K562 (cell line): Measurements from ENCODE around the gene GLT6D1. TPM values are rescaled to one million over a fixed set of nuclear protein-coding genes. Genes with fewer than 3 reads are reported as not detected.

Experiments
- ATAC-seq: fragments of 200-7000 bp; cut with Tn5 transposase; 3 replicates; pipeline ENCODE4 v1.9.1; 2020; ENCODE audit warnings: moderate library complexity
- BruUV-seq: library from RNA; stranded (reverse); fragments of 400-500 nt; replicated peaks from 2 replicates; lab custom pipeline; 2021; lab: Mats Ljungman, UMichigan
- CTCF ChIA-PET: fragments of 300-600 bp; formaldehyde crosslinking; extraction: SDS; loops from one replicate; lab custom pipeline; 2021; ENCODE audit warnings: low intra/inter-chr PET ratio; lab: Yijun Ruan, JAX
- POLR2A ChIA-PET: fragments of 300-600, 350-650 bp; sonication (Branson Sonifier 250); formaldehyde crosslinking; extraction: SDS; loops from one replicate; lab custom pipeline; 2021; ENCODE audit warnings: antibody characterized with exemption, inconsistent platforms; lab: Yijun Ruan, JAX
- DNase-seq, 4 experiments: peaks; one replicate each; pipeline versions ENCODE4 v3.0.0 to v3.0.0-alpha.2; 2011 to 2018; ENCODE audit warnings: low spot score in 3 of 4, mixed read lengths in 3 of 4; ENCODE audit errors: extremely low read depth in 1 of 4
- FAIRE-seq: peaks from 2 replicates; lab custom pipeline; 2011; peaks lifted over from hg19 to GRCh38; lab: Jason Lieb, UNC
- H2AFZ ChIP-seq: 2 replicates; pipeline ENCODE4 v1.6.0; 2011; ENCODE audit warnings: low read depth, low read length, control low read depth, inconsistent platforms
- H3K27ac ChIP-seq: fragments of 200-600 bp; 3 replicates; pipeline ENCODE4 v1.8.0; 2011; ENCODE audit warnings: low read depth, mild to moderate bottlenecking, control low read depth, inconsistent platforms, low read length, moderate library complexity, mixed read lengths; ENCODE audit errors: extremely low read depth
- H3K27me3 ChIP-seq, 2 experiments: fragments of 300-600 bp in 1 of 2; 2 replicates in 1 of 2; 3 replicates in 1 of 2; pipeline versions ENCODE4 v1.6.0 to v1.8.0; 2011; ENCODE audit warnings: inconsistent platforms in 2 of 2, low read length in 2 of 2, mild to moderate bottlenecking in 1 of 2, mixed read lengths in 1 of 2, moderate library complexity in 1 of 2; ENCODE audit not compliant: control insufficient read depth in 2 of 2, insufficient read depth in 2 of 2
- H3K36me3 ChIP-seq: fragments of 300-600 bp; 3 replicates; pipeline ENCODE4 v1.8.0; 2011; ENCODE audit warnings: mild to moderate bottlenecking, low read length, inconsistent platforms; ENCODE audit not compliant: control insufficient read depth, insufficient read depth
- H3K4me1 ChIP-seq, 2 experiments: fragments of 200-600 bp in 1 of 2; replicated peaks in 1 of 2; 2 replicates in 1 of 2; 3 replicates in 1 of 2; pipeline versions ENCODE4 v1.5.1 to v1.8.0; 2011; ENCODE audit warnings: inconsistent platforms in 2 of 2, low read length in 2 of 2, mild to moderate bottlenecking in 1 of 2, mixed read lengths in 1 of 2, moderate library complexity in 1 of 2; ENCODE audit not compliant: control insufficient read depth in 2 of 2, insufficient read depth in 2 of 2
- H3K4me2 ChIP-seq: 2 replicates; pipeline ENCODE4 v1.6.1; 2011; ENCODE audit warnings: low read length, control low read depth, inconsistent platforms, mixed read lengths; ENCODE audit not compliant: insufficient read depth
- H3K4me3 ChIP-seq: fragments of 200-600 bp; sonication (generic), shearing (Covaris generic); 2 replicates; pipeline ENCODE4 v1.5.1; 2016; ENCODE audit warnings: control low read depth, inconsistent platforms
- H3K79me2 ChIP-seq: fragments of 200-600 bp; 3 replicates; pipeline ENCODE4 v1.8.0; 2011; ENCODE audit warnings: low read length, inconsistent platforms; ENCODE audit not compliant: control insufficient read depth, insufficient read depth
- H3K9ac ChIP-seq, 2 experiments: 2 replicates each; pipeline versions ENCODE4 v1.6.0 to v1.6.1; 2011; ENCODE audit warnings: low read depth in 2 of 2, low read length in 2 of 2, control low read depth in 1 of 2, inconsistent platforms in 1 of 2, mild to moderate bottlenecking in 1 of 2, mixed read lengths in 1 of 2; ENCODE audit not compliant: insufficient read depth in 1 of 2
- H3K9me1 ChIP-seq: one replicate; pipeline ENCODE4 v1.6.0; 2011; ENCODE audit warnings: inconsistent platforms, mild to moderate bottlenecking, low read length, moderate library complexity; ENCODE audit not compliant: control insufficient read depth, insufficient read depth
- H3K9me3 ChIP-seq: replicated peaks from 2 replicates; pipeline ENCODE4 v1.5.1; 2011; ENCODE audit warnings: low read depth, low read length, inconsistent platforms; ENCODE audit not compliant: control insufficient read depth, insufficient read depth
- H4K20me1 ChIP-seq: replicated peaks from 2 replicates; pipeline ENCODE4 v1.6.1; 2011; ENCODE audit warnings: low read length, inconsistent platforms, mixed read lengths; ENCODE audit not compliant: control insufficient read depth, insufficient read depth
- CUX1 ChIP-seq: fragments of 200-800 bp; sonication (Bioruptor generic); IDR thresholded peaks from 2 replicates; pipeline ENCODE4 v1.6.1; 2016; ENCODE audit warnings: missing genetic modification characterization, missing compliant biosample characterization
- E2F4 ChIP-seq: sonication (generic); formaldehyde crosslinking; IDR thresholded peaks from 2 replicates; pipeline ENCODE4 v1.8.0; 2022; ENCODE audit warnings: mild to moderate bottlenecking, low read depth, missing genetic modification reagents
- MEF2A ChIP-seq: IDR thresholded peaks from 2 replicates; pipeline ENCODE4 v1.6.1; 2011; ENCODE audit warnings: low read depth, mild to moderate bottlenecking, low read length, moderate library complexity; ENCODE audit not compliant: control insufficient read depth
- MYNN ChIP-seq, 2 experiments: sonication (generic); formaldehyde crosslinking in 1 of 2; IDR thresholded peaks; 2 replicates each; pipeline versions ENCODE4 v1.5.0 to v1.6.1; 2016 to 2020; ENCODE audit warnings: antibody characterized with exemption in 1 of 2, missing genetic modification reagents in 1 of 2
- NUFIP1 ChIP-seq: fragments of 450-650 bp; IDR thresholded peaks from 2 replicates; pipeline ENCODE4 v1.6.1; 2018; ENCODE audit not compliant: partially characterized antibody
- PHF21A ChIP-seq: fragments of 450-650 bp; IDR thresholded peaks from 2 replicates; pipeline ENCODE4 v1.6.1; 2017; ENCODE audit warnings: low read depth, borderline replicate concordance
- RBM14 ChIP-seq: fragments of 200-400 bp; formaldehyde crosslinking; IDR thresholded peaks from 2 replicates; pipeline ENCODE4 v1.6.1; 2018; ENCODE audit warnings: low read depth, mild to moderate bottlenecking, low read length, moderate library complexity, borderline replicate concordance; ENCODE audit not compliant: insufficient read depth
- SMARCA4 ChIP-seq: fragments of 450-650 bp; IDR thresholded peaks from 2 replicates; pipeline ENCODE4 v1.6.1; 2016
- XRCC3 ChIP-seq: fragments of 450-650 bp; IDR thresholded peaks from 2 replicates; pipeline ENCODE4 v1.6.1; 2017; ENCODE audit warnings: mild to moderate bottlenecking, moderate library complexity
- ZNF316 ChIP-seq: fragments of 450-650 bp; IDR thresholded peaks from 2 replicates; pipeline ENCODE4 v1.6.1; 2016
- ZNF586 ChIP-seq: fragments of 450-650 bp; formaldehyde crosslinking; conservative IDR thresholded peaks from 2 replicates; pipeline ENCODE4 v1.4.0; 2020; ENCODE audit warnings: mild to moderate bottlenecking, moderate library complexity
- ZNF609 ChIP-seq: sonication (generic); formaldehyde crosslinking; IDR thresholded peaks from 2 replicates; pipeline ENCODE4 v1.8.1; 2023; ENCODE audit warnings: missing genetic modification reagents, mild to moderate bottlenecking, borderline replicate concordance
- WGBS: fragments of 100-300 bp; shearing (Covaris generic); methylation state at CpG from one replicate; pipeline ENCODE4 v1.1.6; 2016; ENCODE audit warnings: low coverage, mixed read lengths; ENCODE audit not compliant: insufficient coverage; ENCODE audit errors: missing lambda C conversion rate; 5-methylcytosine and 5-hydroxymethylcytosine counted together
- in situ Hi-C: fragments of 300-500 bp; cut with MboI; formaldehyde crosslinking; loops from 4 replicates; pipeline ENCODE4 v1.15.0; 2018; ENCODE audit warnings: inconsistent platforms, mixed read lengths
- intact Hi-C: fragments of 100-400 bp; cut with micrococcal nuclease; formaldehyde crosslinking; loops from 2 replicates; pipeline ENCODE4 v1.14.2; 2022
- polyA plus RNA-seq, 8 experiments: library from polyadenylated mRNA; depleted of rRNA in 4 of 8; stranded (reverse) in 5 of 8; unstranded in 3 of 8; fragments of >200 nt; fragmentation: Nextera tagmentation in 2 of 8; fragmentation: Illumina TruSeq in 1 of 8; extraction: Ambion mirVana in 2 of 8; extraction: Trizol in 1 of 8; gene quantifications; 2 replicates each; pipeline versions ENCODE4 v1.2.1 to v1.2.3, GENCODE V29; 2011 to 2014; ENCODE audit warnings: inconsistent platforms in 1 of 8, missing spikeins in 1 of 8
- total RNA-seq, 7 experiments: library from RNA; depleted of rRNA in 6 of 7; stranded (reverse); fragments of >200 nt in 6 of 7; fragmentation: Illumina TruSeq in 2 of 7; extraction: Trizol in 2 of 7; gene quantifications; 2 replicates each; pipeline versions ENCODE4 v1.2.1 to v1.2.3, GENCODE V29; 2011 to 2021; ENCODE audit warnings: low replicate concordance in 1 of 7

The GLT6D1 gene
- total and polyA plus RNA-seq, 9 of the 15 experiments (the other 6 are each of a cell fraction or from before 2014, with no cell fraction given), result not detected

- Histone ChIP-seq H3K4me2 (no peak overlapping the region), H3K27me3 (peaks cover 0 to 12% of the 10 kb centered on the region in 2 experiments; a peak in 2 of 5 replicates), H3K9me3 (peaks cover 5% of the 10 kb centered on the region), H3K27ac (no peak overlapping the region), H3K79me2 (no peaks in the 10 kb centered on the region), H3K36me3 (no peaks in the 10 kb centered on the region), H2AFZ (no peak overlapping the region), H3K9me1 (no peaks in the 10 kb centered on the region), H3K9ac (no peak overlapping the region), H3K4me3 (no peak overlapping the region), H3K4me1 (no peaks in the 10 kb centered on the region), H4K20me1 (no peaks in the 10 kb centered on the region)
- POLR2A ChIA-PET, result no interaction called here
- in situ Hi-C loops, result no loop called here
- 12% methylated on average over 17 of the region's 17 CpGs for WGBS
- CTCF ChIA-PET, result no interaction called here
- intact Hi-C loops, result no loop called here
- DNase-seq, result no peak
- no peak for FAIRE-seq
- ATAC-seq, result no peak
- BruUV-seq, result no TSS peak
- TF ChIP-seq XRCC3 (no peak), NUFIP1 (no peak), ZNF609 (no peak), CUX1 (CRISPR knock-in tag) (no peak), MYNN (IDR thresholded peaks at IDR 0.05) (no peak), MYNN (CRISPR knock-in tag; IDR thresholded peaks at IDR 0.05) (no peak), MEF2A (no peak), PHF21A (no peak), RBM14 (no peak), ZNF586 (CRISPR knock-in tag) (no peak), ZNF316 (no peak), E2F4 (CRISPR knock-in tag) (no peak), SMARCA4 (no peak)
These were observed 11.1 kb upstream of the GLT6D1 start for GRCh38 chr9:135650408-135650807.
